OCI-LY3 (cell line): Measurements from ENCODE around the gene C16orf86.

ENCODE experiments used
- CTCF ChIP-seq: fragments of 200-600, 300-600 bp; sonication (generic); IDR thresholded peaks from 2 replicates; pipeline ENCODE4 v1.5.1; 2014; ENCODE audit warnings: antibody characterized with exemption, low read length, low read depth
- EZH2phosphoT487 ChIP-seq: fragments of 200-600 bp; shearing (Covaris generic); IDR thresholded peaks from 2 replicates; pipeline ENCODE4 v1.6.1; 2018; ENCODE audit warnings: antibody characterized with exemption, mixed run types, low read depth

GRCh38 chr16:67707210-67707609 is 40.6 kb downstream of the C16orf86 start:
- TF ChIP-seq CTCF (no peak), EZH2phosphoT487 (no peak)
